Activated CD4-positive, alpha-beta T cell treated with anti-CD3 and anti-CD28 coated beads, Interleukin-2, amount 50 U/mL, for 1 hour (primary cell): ENCODE results near the gene AGO4.
"Not testable (repeated sequence)": the region's sequence is repeated elsewhere in the genome, so short reads cannot be mapped to it uniquely, and the experiment has no call there.

Source experiments
- DNase-seq: peaks from one replicate; pipeline ENCODE4 v3.0.0-alpha.2; 2020

AGO4 gene

DNA sequence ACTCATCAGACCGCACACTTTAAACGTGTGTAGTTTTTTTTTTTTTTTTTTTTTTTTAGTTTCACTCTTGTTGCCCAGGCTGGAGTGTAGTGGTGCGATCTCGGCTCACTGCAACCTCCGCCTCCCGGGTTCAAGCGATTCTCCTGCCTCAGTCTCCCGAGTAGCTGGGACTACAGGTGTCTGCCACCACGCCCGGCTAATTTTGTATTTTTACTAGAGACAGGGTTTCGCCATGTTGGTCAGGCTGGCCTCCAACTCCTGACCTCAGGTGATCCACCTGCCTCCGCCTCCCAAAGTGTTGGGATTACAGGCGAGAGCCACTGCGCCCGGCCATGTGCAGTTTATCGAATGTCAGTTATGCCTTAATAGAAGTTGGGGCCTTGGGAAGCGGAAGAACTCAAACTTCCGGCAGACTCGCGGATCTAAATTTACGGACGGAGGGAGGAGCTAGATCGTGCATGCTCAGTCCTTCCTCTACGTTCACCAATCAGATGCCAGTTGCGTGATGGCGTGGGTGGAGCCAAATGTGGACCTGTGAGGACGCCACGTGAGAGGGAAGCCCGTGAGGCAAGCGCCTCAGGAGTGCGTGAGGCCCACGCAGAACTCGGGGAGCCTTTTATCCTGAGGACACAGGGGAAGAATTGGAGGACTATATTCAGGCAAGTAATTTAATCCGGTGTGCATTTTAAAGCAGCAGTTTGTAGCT lies 61.6 kb downstream of the AGO4 start:
- DNase-seq: not testable (repeated sequence)

DNA sequence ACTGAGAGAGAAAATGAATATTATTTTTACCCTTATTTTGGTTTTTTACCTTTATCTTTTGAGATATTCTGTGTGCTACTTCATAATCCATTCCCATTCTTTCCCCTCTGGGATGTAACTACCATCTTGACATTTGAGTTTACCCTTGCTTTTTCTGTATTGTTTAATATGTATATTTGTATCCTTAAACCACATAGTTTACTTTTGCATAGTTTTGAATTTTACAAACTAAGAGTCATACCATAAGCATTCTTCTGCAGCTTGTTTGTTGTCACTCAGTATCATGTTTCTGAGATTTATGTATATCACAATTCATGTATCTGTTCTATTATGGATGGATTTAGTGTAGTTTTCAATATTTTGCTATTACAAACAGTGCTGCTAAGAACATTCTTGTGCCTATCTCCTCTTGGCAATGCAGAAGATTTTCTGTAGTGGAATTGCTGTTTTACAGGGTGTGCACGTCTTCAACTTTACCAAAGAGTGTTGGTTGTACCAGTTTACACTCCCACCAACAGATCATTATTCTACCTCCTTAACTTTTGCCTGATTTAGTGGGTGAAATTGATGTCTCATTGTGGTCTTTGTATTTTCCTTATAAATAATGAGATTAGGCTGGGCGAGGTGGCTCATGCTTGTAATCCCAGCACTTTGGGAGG lies 63.0 kb downstream of the AGO4 start:
- no peak for DNase-seq

DNA sequence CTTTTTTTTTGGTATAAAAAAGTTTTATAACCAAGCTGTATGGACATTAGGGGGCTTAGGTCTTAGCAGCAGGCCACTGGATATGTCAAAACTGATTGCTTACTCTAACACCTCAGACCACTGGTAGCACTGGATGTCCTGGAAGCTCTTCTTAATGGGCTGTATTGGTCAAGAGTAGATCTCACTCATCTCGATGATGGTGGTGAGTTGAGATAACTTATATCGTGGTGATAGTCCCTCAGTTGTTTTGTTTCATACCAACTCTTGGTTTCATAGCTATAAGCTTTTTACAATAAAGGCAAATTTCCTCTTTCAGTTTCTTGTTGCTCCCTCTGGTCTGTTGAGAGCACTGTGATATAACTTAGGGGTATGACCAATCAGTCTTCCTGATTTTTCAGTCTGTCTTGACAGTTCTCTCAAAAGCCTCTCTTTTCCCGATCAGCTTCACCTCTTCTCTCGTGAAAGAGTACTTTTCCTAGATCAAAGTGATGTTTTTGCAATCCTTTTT lies 65.5 kb downstream of the AGO4 start:
- DNase-seq: no peak

DNA sequence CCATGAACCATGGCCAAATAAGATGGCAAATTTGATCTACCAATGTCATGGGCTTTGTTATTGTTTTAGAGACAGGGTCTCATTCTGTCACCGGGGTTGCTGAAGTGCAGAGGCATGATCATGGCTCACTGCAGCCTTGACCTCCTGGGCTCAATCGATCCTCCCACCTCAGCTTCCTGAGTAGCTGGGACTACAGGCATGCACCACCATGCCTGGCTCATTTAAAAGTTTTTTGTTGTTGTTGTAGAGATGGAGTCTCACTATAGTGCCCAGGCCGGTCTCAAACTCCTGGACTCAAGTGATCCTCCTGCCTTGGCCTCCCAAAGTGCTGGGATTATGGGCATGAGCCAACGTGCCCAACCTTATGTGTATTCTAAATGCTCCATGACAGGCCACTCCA lies 66.3 kb downstream of the AGO4 start:
- not testable (repeated sequence) for DNase-seq

DNA sequence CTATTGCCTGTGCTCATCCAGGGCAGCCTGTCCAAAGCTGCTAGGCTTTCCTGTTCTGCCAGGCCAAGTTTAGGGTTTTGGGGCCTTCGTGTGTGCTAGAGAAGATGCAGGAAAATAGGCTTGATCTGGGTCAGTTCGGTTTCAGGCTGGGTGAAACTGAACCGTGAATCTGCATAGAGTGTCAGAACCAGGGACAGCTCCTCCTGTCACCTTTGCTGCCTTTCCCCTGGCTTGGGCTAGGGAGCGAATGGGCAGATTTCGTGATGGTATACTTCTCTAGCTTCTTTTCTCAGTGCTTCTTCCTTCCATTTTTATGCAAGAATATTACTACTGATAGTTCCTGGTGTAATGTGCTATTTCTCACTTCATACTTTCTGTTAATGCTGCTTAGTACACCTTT lies 69.2 kb downstream of the AGO4 start:
- no peak for DNase-seq

DNA sequence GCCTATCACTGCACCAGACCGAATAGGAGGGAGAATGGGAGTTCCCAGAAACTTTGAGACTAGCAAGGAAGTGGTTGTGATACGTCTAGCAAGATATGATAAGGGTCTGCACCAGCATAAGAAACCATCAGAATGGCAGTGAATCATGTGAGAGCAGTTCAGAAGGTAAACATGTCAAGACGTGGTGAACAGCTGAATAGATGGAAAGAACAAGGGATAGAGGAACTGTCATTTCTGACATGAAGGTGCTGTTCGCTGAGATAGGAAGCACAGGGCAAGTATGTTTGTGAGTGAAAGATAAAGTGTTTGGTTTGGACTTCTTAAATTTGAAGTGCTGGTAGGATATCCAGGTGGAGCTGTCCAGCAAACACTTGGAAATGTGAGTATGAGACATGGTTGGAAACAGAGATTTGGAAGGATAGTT lies 74.0 kb downstream of the AGO4 start:
- no peak for DNase-seq

DNA sequence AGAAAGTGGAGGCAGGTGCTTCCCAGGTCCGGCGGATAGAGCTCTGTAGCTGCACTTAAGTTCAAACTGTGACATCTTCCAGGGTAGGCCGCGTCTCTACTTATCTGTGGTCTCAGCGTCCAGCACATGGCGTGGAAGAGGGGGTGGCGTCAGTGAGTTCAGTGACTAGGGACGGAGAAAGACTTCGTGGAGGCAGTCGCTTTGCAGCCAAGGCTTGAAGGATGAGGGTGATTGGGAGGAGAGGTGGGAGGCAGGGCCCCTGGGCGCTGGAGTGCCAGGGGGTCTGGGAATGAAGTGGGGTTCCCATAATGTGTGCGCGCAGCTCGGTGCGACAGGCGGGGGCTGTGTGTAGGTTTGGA lies 74.7 kb downstream of the AGO4 start:
- no peak for DNase-seq

DNA sequence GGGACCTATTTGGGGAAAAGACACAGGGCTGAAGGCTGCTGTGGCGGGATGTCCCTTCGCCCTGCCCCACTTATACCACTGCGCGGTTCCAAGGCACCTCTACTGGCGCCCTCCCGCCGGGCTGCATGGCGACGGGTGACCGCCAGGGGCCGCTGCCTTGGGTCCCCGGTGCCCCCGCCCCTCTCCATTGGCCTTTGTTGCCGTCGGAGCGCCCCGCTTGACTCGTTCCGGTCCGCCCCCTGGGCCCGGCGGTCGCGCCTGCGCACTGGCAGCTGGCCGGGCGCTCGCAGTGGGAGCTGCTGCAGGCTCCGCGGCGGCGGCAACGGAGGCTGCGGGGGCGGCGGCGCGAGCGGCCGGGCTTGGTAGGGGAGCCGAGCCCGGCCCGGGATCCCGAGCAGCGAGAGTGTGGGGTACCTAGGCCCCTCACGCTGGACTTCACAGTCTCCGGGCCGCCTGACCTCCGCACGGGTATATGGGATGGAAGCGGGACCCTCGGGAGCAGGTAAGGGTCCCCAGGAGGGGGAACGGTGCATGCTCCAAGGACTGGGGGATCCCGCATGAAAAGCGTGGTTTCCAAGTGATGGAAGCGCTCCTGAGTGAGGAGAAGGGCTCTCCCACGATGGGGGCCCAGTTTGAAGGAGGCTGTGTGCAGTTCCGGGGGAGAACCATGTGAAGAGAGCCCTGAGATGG lies 75.3 kb downstream of the AGO4 start, which contains the start of gene AGO1:
Gene AGO1 (plus strand): TSS at position 265 of the 690 bp plus-strand sequence. CDS start 213 bp downstream, at position 478.
- peak; percentile 97 for DNase-seq

DNA sequence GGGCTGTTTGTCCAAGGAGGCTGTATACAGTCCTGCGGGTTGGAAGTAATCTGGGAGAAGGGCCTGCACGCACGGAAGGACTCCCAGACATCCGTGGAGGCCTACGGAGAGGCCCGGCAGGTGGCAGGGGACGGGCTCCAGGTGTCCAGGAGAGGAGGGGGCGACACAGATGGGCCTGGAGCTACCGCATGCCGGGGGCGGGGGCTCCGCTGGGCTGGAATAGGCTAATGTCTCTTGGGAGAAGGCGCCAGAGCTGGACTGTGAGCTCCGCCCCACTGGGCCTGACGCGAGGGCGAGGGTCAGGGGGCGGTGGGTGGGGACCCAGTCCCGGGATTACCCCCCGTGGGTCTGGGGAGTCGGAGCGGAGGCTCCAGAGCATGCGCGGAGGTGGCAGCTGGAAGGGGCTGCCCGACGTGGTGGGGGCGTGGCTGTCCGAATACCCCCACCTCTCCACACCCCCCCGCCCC lies 75.9 kb downstream of the AGO4 start:
- peak; percentile 32 for DNase-seq

DNA sequence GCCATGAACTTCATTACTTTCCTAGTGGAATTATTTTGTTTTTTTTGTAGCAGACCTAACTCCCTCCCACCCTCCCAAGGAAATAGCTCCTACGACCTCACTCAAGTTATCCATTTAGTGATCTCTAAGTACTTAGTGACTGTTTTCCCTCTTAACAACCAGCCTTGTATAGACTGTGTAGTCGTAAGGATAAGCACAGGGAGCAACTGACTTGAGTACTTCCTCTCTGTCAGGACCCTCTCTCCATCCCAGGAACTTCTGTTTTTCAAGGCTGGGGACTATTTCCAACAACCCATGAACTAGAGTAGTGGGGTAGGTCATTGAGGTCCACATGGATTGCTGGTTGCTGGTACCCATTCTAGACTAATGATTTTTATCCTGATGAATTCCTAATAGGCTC lies 77.1 kb downstream of the AGO4 start:
- DNase-seq: no peak

DNA sequence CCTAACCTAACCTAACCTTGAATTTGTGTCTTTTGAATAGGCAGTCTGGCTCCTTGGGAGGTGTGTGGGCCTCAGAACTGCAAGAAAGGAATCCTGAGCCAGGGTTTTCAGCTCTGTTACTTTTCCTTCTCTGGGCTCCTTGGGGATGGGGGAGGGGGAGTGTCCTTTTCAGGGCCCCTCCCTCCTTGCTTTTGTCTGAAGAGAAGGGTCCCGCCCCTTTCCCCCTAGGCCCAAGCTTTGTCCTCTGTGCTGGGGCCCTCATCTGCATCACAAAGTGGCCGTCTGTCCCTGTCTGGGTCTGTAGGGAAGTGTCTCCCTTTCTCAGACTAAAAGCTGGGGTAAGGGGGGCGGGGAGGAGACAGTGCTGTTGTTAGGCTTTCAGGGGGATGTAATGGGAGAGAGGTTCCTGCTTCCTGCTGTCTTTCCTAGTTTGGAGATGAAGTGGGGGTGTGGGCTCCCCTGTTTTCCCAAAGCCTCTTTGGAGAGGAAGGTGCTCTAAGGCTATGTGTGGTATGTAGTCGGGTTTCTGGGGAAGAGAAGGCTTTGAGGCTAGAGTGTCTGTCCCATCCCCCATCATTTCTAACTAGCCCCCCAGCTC lies 78.2 kb downstream of the AGO4 start:
- DNase-seq: no peak

DNA sequence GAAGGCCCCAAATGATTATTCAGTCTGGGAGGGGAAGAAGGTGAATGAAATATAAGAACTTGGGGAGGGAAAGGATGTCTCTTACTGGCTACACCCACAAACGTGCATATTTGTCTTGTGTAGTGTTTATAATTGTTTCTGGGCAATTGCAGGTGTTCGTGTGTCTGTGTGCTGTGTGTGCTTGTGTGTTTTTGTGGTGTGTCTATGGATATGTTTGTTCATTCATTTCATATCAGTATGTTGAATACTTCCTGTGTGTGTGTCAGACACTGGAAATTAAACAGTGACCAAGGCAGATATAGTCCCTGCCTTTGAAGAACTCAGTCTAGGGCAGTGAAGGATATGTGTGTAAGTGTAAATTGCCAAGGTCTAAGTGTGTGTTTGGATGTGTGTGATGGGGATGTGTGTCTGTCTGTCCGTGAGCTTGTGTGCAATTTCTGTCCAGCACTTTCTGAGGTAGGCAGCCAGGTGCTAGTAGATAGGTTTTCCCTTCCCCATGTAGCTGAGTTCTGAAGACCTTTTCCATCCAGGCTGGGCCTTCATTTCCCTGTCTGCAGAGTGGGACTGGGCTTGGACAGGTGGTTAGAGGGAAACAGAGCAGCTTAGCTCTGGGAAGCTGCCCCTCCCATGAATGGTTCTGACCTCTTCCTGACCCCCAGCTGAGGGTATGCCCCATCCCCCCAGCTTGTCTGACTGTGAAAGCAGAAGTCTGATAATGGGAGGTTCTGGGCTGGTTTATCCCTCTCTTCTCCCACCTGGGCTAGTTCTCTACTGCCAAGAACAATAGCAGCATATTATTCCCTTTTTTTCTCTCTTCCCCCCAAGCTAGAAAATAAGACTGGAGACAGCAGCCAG lies 79.0 kb downstream of the AGO4 start:
- DNase-seq: no peak

DNA sequence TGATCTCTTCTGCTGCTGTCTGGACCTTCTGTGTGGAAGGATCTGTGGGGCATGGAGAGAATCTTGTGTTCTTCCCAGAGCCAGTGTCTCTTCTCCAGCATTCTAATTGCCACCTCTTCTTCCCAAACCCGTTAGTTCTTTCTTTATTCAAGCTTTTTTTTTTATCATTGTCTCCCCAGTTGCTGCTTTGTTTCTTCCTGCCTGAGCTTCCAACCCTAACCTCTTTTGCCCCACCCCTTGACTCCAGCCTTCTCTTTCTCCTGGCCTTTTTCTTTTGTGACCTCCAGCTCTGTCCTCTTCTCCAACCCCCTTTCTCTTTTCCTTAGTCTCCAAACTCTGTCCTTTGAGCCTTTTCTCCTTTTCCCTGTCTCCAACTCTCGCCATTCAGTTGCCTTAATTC lies 79.7 kb downstream of the AGO4 start:
- DNase-seq: no peak

DNA sequence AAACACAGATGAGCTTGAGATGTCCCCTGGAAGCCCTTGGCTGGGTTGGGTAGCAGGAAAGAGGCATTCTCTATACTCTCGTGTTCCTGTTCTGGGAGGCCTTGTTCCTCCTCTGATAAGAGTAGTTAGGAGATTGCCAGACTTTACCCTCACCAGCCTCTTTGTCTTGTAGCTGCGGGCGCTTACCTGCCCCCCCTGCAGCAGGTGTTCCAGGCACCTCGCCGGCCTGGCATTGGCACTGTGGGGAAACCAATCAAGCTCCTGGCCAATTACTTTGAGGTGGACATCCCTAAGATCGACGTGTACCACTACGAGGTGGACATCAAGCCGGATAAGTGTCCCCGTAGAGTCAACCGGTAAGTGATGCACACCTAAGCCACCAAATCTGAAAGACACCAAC lies 80.4 kb downstream of the AGO4 start:
- DNase-seq: no peak

DNA sequence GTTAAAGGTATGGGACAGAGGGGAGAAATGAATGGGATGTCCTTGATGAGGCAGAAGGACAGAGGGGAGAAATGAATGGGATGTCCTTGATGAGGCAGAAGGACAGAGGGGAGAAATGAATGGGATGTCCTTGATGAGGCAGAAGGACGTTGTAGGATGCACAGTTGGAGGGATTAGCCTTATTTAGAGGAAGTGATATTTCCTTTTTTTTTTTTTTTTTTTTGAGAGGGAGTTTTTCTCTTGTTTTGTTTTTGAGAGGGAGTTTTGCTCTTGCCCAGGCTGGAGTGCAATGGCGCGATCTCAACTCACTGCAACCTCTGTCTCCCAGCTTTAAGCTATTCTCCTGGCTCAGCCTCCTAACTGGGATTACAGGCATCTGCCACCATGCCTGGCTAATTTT lies 81.2 kb downstream of the AGO4 start:
- not testable (repeated sequence) for DNase-seq

DNA sequence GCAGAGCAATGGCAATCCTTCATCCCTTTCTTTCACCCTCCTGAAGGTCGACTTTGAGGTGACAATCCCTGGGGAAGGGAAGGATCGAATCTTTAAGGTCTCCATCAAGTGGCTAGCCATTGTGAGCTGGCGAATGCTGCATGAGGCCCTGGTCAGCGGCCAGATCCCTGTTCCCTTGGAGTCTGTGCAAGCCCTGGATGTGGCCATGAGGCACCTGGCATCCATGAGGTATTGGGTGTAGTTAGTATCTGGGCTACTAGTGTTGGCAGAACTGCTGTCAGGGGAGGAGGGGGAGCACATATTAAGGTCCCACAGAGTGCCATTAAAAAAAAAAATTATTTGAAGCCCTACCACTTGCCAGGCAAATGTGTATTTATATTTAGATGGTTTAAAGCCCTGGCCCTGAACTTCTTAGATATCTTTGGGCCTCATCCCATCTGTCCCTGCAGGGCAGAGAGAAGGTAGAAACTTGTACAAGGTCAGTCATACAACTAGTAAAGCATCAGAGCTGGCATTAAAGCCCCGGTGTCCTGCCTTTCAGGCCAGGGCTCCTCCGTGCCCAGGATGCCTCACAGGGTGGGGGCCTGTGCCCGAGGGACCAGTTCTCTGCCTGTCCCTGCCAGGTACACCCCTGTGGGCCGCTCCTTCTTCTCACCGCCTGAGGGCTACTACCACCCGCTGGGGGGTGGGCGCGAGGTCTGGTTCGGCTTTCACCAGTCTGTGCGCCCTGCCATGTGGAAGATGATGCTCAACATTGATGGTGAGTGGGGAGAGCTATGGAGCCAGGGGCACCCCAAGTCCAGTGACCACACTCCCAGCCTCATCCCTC lies 85.4 kb downstream of the AGO4 start:
- DNase-seq: no peak

DNA sequence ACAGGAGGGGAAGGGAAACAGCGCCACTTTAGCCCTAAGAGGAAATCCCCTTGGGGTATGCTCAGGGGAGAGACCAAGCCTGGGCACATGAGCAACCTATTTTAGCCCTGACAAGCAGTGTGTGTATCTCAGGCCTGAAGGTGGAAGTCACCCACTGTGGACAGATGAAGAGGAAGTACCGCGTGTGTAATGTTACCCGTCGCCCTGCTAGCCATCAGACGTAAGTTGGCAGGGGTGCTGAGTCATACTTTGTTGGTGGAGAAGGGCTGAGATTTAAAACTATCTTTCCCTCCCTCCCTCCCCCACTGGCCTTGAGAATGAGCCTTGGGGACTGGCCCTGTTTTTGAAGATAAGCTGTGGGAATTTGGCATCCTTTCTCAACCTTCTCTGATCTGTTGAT lies 86.4 kb downstream of the AGO4 start:
- no peak for DNase-seq

DNA sequence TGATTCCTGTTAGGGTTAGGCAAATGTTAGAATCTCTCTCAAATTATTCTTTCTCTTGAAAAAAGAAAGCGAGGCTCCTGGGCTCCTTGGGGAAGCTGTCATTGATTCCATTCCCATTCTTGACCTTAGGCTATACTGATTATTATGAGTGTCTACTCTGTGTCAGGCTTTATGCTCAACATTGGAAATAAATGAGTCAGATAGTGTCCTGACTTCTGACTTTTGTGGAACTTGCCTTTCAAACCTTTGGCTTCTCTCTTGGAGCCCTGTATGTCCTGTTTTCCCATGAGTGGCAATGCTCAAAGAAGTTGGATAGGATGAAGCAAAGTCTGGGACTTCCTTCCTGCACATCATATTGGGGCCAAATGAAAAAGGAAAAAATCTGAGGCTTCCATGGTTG lies 86.8 kb downstream of the AGO4 start:
- no peak for DNase-seq

DNA sequence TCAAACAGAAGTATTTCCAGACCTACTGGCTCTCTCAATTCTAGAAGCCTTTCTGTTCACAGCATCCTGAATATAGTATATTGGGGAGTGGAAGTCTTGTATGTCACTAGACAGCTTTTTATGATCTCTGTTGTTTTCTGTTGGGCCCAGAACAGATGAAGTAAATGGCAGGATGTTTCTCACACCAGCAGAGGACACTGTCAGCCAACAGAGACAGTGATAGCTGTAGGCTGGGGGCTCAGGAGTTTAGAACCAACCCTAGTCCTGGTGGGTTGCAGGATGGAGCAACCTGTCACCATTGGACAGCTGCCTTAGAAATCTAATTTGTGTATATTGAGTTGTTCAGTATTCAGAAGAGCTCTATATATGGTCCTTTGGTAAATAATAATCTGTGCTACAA lies 92.1 kb downstream of the AGO4 start:
- no peak for DNase-seq

DNA sequence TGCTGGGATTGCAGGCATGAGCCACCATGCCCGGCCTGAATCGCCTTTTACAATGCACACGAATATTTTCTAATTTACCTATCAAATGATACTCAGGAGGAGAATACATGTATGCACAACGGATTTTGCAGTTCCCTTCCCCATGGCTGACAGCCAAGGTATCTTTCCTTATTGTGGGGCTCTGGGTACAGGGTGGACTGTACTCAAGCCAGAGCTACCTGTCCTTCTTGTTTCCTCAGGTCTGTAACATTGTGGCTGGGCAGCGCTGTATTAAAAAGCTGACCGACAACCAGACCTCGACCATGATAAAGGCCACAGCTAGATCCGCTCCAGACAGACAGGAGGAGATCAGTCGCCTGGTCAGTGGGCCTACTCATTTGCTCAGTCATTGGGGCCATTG lies 93.4 kb downstream of the AGO4 start:
- no peak for DNase-seq

DNA sequence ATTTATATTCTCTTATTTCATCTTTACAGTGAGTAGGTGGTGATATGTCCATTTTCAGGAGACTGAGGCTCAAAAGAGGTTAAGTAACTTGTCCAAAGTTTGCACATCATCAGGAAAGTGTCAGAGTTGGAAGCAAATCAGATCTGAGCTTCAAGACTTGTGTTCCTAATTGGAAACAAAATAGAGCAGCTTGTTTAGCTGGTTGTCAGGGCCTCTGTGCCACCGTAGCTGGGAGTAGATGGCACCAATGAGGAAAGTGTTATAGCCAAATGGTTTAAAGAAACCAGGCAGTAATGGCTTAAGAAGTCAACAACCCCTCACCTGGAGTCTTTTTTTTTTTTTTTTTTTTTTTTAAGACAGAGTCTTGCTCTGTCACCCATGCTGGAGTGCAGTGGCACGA lies 94.9 kb downstream of the AGO4 start:
- DNase-seq: no peak
